ENCODE data around the gene HIPK4.
"Not testable (repeated sequence)": the region's sequence is repeated elsewhere in the genome, so short reads cannot be mapped to it uniquely, and the experiment has no call there.

Gene HIPK4

GRCh38 chr19:40417643-40417981 lies 27.6 kb upstream of the HIPK4 start:
- DNase-seq (ENCODE audit: low read depth) = no peak

- no peak for DNase-seq (ENCODE audit: low read depth)
These were observed 27.1 kb upstream of the HIPK4 start for GRCh38 chr19:40416918-40417642.

- no peak for DNase-seq (ENCODE audit: low read depth)
These were observed 25.8 kb upstream of the HIPK4 start for GRCh38 chr19:40415768-40416167.

- DNase-seq (ENCODE audit: low read depth) = no peak
These were observed 24.9 kb upstream of the HIPK4 start for GRCh38 chr19:40414542-40415535.

GRCh38 chr19:40413291-40413845 lies 23.4 kb upstream of the HIPK4 start, which contains the start of gene PRX:
TSS of gene PRX (minus strand) at chr19:40413378. CDS start at chr19:40407932, 5,446 bp downstream.
- DNase-seq (ENCODE audit: low read depth) = no peak

- DNase-seq (ENCODE audit: low read depth) = no peak
These were observed 22.9 kb upstream of the HIPK4 start for GRCh38 chr19:40412866-40413265.

GRCh38 chr19:40411958-40412499 lies 22.0 kb upstream of the HIPK4 start:
- DNase-seq (ENCODE audit: low read depth) = no peak

GRCh38 chr19:40411125-40411842 lies 21.3 kb upstream of the HIPK4 start:
- DNase-seq (ENCODE audit: low read depth) = no peak

- no peak for DNase-seq (ENCODE audit: low read depth)
These were observed 20.0 kb upstream of the HIPK4 start for GRCh38 chr19:40410030-40410389.

GRCh38 chr19:40408598-40408925 lies 18.6 kb upstream of the HIPK4 start:
- DNase-seq (ENCODE audit: low read depth) = not testable (repeated sequence)

- DNase-seq (ENCODE audit: low read depth) = no peak
These were observed 18.0 kb upstream of the HIPK4 start for GRCh38 chr19:40407714-40408597.

GRCh38 chr19:40403262-40403984 lies 13.4 kb upstream of the HIPK4 start:
- DNase-seq (ENCODE audit: low read depth) = peak; percentile 52

- DNase-seq (ENCODE audit: low read depth) = no peak
These were observed 10.6 kb upstream of the HIPK4 start for GRCh38 chr19:40400559-40400958.

GRCh38 chr19:40398417-40399131 lies 8.6 kb upstream of the HIPK4 start:
- DNase-seq (ENCODE audit: low read depth) = peak; percentile 20

GRCh38 chr19:40397568-40397906 lies 7.6 kb upstream of the HIPK4 start:
- no peak for DNase-seq (ENCODE audit: low read depth)

GRCh38 chr19:40396886-40397567 lies 7.0 kb upstream of the HIPK4 start:
- no peak for DNase-seq (ENCODE audit: low read depth)

- no peak for DNase-seq (ENCODE audit: low read depth)
These were observed 6.0 kb upstream of the HIPK4 start for GRCh38 chr19:40395956-40396355.

GRCh38 chr19:40394816-40395210 lies 4.8 kb upstream of the HIPK4 start:
- DNase-seq (ENCODE audit: low read depth) = no peak
